ENCODE data around the gene SST. TPM values are rescaled to one million over a fixed set of nuclear protein-coding genes. Genes with fewer than 3 reads are reported as not detected.

SST gene
- total RNA-seq, 1 experiment from 2014 or later, result 0.45 TPM

GRCh38 chr3:187628169-187628568 lies 42.0 kb downstream of the SST start:
- DNase-seq, result peak; percentile 35
- Histone ChIP-seq H3K27me3 (ENCODE audit: control insufficient read depth, insufficient read depth, low read length) (peaks cover 3% of the 10 kb centered on the region), H3K36me3 (replicated peaks; ENCODE audit: control insufficient read depth, insufficient read depth, low read length) (no peaks in the 10 kb centered on the region), H3K4me3 (ENCODE audit: insufficient read depth, low read depth, low read length) (no peak overlapping the region)

GRCh38 chr3:187626581-187626980 lies 43.6 kb downstream of the SST start:
- H3K36me3 ChIP-seq (replicated peaks; ENCODE audit: control insufficient read depth, insufficient read depth, low read length), result no peaks in the 10 kb centered on the region
- DNase-seq, result no peak
- no peak overlapping the region for H3K4me3 ChIP-seq (ENCODE audit: insufficient read depth, low read depth, low read length)
- H3K27me3 ChIP-seq (ENCODE audit: control insufficient read depth, insufficient read depth, low read length), result peaks cover 10% of the 10 kb centered on the region

- Histone ChIP-seq H3K4me3 (ENCODE audit: insufficient read depth, low read depth, low read length) (no peak overlapping the region), H3K27me3 (ENCODE audit: control insufficient read depth, insufficient read depth, low read length) (peaks cover 19% of the 10 kb centered on the region), H3K36me3 (replicated peaks; ENCODE audit: control insufficient read depth, insufficient read depth, low read length) (no peaks in the 10 kb centered on the region)
- DNase-seq, result no peak
These were observed 45.6 kb downstream of the SST start for GRCh38 chr3:187624588-187624987.

- no peak for DNase-seq
- Histone ChIP-seq H3K36me3 (replicated peaks; ENCODE audit: control insufficient read depth, insufficient read depth, low read length) (no peaks in the 10 kb centered on the region), H3K4me3 (ENCODE audit: insufficient read depth, low read depth, low read length) (no peak overlapping the region), H3K27me3 (ENCODE audit: control insufficient read depth, insufficient read depth, low read length) (peaks cover 19% of the 10 kb centered on the region)
These were observed 46.8 kb downstream of the SST start for GRCh38 chr3:187623285-187623814.

GRCh38 chr3:187621881-187622280 lies 48.3 kb downstream of the SST start:
- DNase-seq, result no peak
- no peaks in the 10 kb centered on the region for H3K36me3 ChIP-seq (replicated peaks; ENCODE audit: control insufficient read depth, insufficient read depth, low read length)
- H3K4me3 ChIP-seq (ENCODE audit: insufficient read depth, low read depth, low read length), result no peak overlapping the region
- peaks cover 33% of the 10 kb centered on the region for H3K27me3 ChIP-seq (ENCODE audit: control insufficient read depth, insufficient read depth, low read length)

GRCh38 chr3:187619461-187619860 lies 50.7 kb downstream of the SST start:
- H3K27me3 ChIP-seq (ENCODE audit: control insufficient read depth, insufficient read depth, low read length), result peaks cover 34% of the 10 kb centered on the region
- no peaks in the 10 kb centered on the region for H3K36me3 ChIP-seq (replicated peaks; ENCODE audit: control insufficient read depth, insufficient read depth, low read length)
- no peak overlapping the region for H3K4me3 ChIP-seq (ENCODE audit: insufficient read depth, low read depth, low read length)
- no peak for DNase-seq

Other genes with a start within 250 kb of the SST start
- gene RTP2, start 32.2 kb upstream of the SST start, total RNA-seq (2014; rRNA removed; shearing (Covaris generic)), result not detected in 2 replicates
- gene BCL6, start 75.1 kb upstream of the SST start, total RNA-seq (2014; rRNA removed; shearing (Covaris generic)), result 2.8 and 6.8 TPM in 2 replicates

All from H7 (cell line).